HG03354 (cell line): ENCODE results near the gene SPSB3.
"Not testable (repeated sequence)": the region's sequence is repeated elsewhere in the genome, so short reads cannot be mapped to it uniquely, and the experiment has no call there.

Experiments
- ATAC-seq: cut with Tn5 transposase; IDR thresholded peaks from one replicate; pipeline ENCODE4 v1.9.1; 2021; ENCODE audit warnings: mild to moderate bottlenecking; ENCODE audit not compliant: unreplicated experiment, poor library complexity, severe bottlenecking

The SPSB3 gene

DNA sequence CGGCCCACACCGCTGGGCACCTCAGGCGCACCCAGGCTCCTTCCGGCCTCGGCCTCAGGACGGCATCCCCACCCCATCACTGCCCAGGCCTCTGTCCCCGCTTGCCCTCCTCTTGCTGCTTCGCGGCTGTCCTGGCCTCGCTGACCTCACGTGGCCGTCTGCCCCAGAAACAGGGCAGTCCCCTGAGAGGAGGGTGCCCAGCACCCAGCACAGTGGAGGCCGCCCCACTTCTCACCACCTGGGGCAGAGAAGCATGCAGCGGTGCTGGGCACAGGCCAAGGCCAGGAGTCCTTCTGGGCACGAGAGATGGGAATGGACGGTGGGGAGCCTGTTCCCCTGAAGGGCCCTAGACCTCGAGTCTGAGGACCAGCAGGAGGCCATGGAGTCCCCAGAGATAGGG lies 35.3 kb upstream of the SPSB3 start:
- no peak for ATAC-seq

DNA sequence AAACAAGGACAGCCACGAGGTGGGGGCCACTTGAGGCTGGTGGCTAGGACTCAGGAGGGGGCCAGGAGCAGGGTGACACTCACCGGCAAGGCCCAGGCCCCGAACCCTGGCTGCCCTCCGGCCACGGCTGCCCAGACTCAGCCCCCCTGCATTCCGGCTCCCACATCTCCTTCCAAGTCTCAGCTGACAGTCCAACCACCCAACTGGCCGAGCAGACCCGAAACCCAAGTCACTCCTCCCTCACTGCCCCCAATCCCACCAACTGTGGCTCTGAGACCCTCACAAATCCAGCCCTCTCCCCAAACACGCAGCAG lies 34.9 kb upstream of the SPSB3 start:
- no peak for ATAC-seq

DNA sequence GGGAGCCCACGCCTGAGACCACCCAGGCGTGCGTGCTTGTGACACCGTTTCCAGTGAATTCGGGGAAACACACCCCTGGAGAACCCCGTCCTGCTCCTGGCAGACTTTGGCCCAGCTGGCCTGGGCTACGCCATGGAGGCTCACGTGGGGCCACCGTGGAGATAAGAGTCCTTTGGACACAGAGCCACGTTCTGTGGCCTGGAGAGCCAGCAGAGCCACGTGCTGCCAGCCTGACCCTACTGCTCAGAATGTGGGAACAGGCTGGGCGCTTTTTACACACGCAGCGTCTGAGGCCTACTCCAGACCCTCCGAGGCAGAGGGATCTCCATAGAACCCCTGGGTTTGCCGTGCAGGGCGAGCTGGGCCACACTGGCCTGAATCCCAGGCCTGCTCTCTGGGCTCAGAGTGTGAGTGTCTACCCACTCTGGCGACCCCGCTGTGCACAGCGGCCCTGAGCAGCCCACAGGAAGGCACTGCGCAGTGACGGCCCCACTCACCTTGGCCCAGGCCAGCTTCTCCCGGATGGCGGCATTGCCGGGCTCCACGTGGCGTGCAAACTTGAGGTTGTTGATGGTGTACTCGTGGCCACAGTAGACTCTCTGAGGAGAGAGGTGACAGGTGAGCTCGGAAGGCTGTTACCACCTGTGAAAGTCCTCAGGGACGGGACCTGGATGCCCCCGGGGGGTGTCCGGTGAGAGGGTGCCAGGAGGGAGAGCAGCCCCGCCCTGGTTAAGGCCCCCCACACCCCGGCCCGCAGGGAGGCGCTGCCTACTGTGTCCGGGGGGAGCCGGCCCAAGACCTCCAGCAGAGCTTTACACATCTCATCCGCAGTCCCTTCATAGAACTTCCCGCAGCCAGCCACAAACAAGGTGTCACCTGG lies 34.3 kb upstream of the SPSB3 start:
- ATAC-seq, result no peak

DNA sequence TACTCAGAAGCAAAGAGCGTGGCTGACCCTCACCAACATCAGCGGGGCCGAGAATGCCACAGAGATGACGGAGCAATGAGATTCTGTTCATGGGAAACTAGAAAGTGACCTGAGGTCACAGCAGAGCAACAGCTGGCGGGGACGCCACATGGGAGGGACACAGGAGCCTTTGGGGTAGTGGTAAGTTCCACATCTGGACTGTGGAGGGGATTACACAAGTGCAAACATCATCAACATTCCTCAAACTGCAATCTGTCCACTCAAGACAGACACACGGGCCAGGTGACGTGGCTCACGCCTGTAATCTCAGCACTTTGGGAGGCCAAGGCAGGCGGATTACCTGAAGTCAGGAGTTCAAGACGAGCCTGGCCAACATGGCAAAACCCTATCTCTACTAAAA lies 33.1 kb upstream of the SPSB3 start:
- no peak for ATAC-seq

DNA sequence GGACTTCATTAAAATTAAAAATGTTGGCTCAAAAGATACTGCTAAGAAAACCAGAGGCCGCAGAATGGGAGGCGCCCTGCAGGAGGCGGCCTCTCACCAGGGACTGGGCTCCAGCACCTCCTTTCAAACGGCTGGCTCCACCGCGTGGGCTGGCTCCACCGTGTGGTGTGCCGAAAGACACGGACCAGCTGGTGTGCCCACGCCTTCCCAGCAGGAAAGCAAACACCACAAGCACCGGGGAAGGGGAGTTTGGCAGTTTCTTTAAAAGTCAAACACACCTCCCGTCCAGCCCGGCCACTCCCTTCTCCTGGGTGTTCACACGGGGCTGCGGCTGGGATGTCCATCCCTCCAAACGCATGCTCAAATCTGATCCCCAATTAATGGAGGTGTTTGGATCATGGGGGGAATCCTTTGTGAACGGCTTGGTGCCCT lies 30.4 kb upstream of the SPSB3 start:
- ATAC-seq, result no peak

DNA sequence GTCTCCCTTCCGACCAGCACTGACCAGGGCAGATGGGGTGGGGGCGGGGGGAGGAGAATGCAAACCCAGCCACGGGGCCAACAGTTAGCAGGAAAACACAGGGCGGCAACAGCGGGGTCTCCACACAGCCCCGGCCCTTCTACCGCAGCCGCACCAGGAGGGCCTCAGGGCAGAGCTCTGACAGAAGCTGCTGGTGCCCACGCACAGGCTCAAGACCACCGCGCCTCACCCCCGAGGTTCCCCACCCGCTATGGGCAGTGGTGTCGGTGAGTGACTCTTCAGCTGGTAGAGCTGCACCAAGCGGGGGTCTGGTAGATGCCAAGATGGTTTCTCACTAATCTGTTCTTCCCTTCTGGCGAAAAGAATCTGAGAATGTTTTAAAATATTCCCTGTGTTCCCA lies 28.2 kb upstream of the SPSB3 start:
- ATAC-seq, result no peak

DNA sequence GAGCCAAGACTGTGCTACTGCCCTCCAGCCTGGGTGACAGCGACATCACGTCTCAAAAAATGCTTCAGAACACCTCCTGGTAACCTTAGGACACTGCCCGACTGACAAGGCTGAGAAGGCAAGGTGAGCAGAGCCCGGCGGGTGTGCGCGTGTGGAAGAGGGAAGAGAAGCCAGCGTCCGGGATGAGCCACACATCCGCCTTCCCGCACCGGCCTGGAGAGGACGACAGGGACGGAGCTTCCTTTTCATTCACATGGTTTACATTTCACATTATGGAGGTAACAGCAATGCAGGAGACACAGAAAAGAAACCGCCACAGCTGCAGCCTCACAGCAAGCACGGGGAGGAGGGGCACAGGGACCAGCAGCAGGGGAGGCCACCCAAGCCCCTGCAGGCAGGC lies 27.7 kb upstream of the SPSB3 start:
- no peak for ATAC-seq

DNA sequence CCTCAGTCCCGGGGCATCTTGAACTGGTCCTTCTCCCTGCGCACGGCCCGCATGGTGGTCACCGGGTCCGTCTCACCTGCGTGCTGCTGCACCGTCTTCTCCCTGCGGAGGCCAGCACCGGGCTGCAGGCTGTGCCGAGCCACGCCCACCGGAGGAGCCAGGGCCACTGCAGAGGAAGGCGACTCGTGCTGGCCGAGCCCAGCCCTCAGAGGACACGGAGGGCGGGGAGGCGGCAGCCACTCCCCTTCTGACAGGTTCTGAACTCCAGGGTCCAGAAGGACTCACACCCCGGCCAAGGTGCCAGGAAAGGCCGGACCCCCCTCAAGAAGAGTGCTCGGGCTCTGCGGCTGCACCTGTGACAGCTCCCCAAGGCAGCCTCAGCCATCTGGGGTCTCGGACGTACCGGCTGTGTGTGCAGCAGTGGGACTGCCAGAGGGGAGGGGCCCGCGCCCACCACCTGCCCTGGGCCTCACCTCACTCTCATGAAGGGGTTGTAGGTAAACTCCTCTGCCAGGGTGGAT lies 27.0 kb upstream of the SPSB3 start:
- no peak for ATAC-seq

DNA sequence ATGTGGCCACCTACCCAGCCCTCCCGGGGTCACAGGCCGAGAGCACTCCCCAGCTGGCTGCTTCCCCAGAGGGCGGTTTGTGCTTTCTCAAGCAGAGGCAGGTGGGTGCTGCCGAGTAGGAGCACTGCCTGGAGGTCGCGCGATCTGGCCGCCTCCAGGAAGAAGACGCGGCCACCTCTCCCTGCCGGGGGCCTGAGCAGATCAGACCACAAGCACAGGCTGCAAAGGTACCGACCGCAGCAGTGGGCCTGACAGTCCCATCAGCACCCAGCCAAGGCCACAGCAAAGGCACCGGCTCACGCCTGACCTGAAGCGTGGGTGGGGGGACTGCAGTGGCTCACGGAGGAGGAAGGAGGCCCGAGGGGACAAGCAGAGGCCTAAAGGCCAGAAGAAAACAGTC lies 26.3 kb upstream of the SPSB3 start:
- no peak for ATAC-seq

DNA sequence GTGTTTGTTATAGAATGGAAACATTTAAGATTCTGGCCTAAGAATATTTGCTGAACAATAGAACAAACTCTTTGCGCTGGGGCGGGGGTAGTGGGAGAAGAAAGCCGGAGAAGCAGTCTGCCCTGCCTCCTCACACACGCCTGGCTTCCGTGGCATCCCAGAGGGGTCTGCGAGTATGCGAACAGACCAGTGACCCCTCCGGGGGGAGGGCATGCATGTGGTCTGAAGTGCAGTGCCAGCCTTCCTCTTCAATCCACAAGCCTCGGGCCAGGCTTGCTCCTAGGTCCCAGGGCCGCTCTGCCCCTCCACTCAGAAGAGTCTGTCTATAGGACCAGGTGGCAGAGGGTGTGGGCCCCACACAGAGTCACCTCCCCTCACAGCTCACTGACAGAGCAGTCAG lies 25.3 kb upstream of the SPSB3 start:
- no peak for ATAC-seq

DNA sequence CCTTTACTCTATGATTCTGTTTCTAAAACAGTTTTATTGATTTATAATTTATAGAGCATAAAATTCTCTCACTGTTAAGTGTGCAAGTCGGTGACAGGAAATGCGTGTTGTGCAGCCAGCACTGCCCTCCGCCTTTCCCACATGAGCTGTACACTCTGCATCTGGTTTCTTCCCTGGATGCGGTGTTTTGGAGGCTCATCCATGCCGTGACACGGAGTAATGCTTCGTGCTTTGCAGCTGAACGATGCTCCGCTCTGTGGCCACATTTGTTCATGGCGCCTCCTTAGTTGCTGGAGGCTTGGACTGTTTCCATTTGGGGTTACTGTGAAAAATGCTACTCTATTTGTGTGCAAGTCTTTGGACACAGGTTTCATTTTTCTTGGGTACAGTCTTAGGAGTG lies 18.3 kb upstream of the SPSB3 start:
- no peak for ATAC-seq

DNA sequence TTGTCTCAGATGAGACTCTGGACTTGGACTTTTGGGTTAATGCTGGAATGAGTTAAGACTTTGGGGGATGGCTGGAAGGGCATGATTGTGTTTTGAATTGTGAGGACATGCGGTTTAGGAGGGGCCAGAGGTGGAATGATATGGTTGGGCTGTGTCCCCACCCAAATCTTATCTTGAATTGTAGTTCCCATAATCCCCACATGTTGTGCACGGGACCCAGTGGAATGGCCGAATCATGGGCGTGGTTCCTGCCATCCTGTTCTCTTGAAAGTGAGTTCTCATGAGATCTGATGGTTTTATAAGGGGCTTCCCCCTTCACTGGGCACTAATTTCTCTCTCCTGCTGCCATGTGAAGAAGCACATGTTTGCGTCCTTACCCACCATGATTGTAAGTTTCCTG lies 16.9 kb upstream of the SPSB3 start:
- not testable (repeated sequence) for ATAC-seq

DNA sequence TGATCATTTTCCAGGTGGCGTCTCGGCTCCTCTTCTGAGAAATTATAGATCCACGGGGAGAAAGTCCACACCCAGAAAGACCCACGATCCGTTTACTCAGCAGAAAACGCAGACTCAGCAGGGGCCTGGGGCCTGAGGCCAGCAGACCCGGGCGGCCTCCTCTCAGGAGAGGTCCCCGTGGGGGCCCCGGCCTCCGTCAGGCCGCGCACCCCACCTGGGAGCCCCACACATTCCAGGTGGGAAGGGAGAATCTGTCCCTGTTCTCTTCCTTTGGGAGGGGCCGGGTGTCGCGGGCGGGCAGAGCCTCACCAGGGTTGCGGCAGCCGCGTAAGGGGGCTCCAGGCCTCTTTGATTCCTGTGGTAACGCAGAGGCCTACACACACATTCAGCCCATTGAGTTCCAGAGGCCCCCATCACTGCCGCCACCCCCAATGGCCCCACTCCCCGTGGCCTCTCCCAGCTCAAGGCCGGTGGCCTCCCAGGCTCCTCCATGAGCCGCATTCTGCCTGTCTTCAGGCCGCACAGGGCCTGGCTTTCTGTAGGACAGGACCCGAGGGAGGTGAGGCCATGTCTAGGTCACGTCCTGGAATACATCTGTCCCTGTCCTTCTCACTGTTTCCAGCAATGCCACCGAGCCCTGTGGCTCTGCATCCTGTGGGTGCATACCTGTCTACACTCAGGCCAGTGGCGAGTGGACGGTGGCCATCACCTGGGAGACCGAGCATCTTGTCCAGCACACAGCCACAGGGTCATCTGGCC lies 12.7 kb upstream of the SPSB3 start:
- ATAC-seq, result no peak

DNA sequence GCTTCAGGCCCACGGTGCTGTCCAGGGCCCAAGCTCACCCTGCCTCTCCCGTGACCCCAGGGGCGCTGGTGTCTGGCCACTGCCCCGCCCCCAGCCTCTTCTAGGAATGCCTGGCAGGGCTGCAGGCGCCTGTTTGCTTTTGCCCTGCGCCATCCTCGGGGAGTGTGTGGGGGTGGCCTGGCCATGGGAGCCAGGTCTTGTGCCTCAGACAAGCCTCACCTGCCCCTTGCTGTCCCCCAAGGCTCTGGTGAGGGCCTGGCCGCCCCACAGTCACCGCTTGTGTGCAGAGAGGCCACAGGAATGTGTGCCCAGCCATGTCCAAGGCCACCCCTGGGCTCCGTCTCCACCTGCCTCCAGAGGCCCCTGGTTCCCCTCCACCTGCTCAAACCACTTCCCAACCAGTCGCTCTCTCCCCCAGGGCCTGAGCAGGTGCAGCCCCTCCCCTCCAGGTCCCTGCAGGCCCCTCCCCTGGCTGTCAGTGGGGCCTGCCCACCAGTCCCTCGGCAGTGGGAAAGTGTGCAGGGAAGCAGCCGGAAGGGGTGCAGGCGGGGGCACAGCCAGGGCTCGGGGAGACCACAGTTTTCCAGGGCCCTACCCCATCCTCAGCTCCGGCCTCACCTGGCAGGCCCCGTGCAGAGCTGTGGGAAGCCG lies 12.0 kb upstream of the SPSB3 start:
- ATAC-seq, result no peak

DNA sequence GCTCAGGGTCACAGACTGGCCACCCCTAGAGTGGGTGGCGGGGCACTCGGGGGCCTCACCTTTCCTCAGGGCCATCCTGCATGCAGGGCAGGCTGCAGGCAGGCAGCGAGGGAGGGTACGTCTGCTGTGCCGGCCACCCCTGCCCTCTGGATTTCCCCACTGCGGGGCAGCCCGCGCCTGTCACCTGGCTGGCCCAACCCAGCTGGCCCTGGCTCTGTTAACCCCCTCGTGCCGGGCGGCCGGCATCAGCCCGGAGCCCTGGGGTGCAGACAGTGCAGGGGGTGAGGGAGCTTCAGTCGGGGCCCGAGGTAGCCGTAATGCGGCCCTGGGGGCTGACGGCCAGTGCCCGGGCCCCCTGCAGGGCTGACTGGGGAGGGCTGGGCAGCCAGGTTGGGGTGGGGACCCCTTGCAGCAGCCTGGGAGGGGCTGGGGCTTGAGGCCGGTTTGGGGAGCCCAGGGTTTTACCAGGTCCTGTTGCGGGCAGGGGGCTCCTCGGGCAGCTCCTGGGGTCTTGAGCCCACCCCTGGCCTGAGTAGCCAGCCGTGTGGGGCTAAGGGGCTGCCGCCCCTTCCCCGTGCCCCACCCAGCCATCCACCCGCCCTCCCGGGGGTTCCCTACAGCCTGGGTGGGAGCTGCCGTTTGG lies 11.3 kb upstream of the SPSB3 start, which contains the start of gene IGFALS:
Gene IGFALS, minus strand, starts transcription at position 128 of the 643 bp plus-strand sequence. Its CDS starts 53 bp downstream, at position 75.
- no peak for ATAC-seq

DNA sequence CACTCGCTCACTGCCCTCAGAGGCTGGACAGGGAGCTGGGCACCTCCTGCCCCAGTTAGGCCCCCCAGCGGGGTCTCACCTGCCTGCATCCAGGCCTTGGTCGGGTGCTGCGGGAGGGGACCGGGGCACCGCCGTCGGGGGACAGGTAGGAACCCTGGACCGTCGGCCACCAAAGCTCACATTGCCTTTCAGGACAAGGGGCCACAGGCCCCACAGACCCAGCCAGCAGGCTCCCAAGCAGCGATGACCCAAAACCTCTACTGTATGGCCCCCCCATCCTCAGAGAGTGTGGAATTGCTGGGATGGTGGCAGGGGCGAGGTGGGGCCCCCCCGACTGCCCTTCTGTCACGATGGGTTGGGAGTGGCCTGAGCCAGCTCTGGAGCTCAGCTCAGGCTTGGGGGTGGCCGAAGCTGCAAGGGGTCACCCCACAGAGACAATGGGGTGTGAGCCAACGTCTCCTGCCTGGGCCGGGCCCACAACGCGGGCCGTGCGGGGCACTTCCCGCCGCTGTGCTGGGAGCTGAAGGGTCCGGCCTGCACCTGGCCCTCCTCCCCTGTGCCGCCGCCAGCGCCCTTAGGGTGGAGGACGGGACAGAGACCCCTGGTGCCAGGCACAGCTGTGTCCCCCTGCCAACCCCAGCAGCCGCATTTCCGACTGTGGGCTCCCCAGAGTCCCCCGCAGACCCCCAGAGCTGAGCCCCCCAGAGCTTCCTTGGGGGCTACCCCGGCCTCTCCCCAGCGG lies 10.6 kb upstream of the SPSB3 start:
- no peak for ATAC-seq

DNA sequence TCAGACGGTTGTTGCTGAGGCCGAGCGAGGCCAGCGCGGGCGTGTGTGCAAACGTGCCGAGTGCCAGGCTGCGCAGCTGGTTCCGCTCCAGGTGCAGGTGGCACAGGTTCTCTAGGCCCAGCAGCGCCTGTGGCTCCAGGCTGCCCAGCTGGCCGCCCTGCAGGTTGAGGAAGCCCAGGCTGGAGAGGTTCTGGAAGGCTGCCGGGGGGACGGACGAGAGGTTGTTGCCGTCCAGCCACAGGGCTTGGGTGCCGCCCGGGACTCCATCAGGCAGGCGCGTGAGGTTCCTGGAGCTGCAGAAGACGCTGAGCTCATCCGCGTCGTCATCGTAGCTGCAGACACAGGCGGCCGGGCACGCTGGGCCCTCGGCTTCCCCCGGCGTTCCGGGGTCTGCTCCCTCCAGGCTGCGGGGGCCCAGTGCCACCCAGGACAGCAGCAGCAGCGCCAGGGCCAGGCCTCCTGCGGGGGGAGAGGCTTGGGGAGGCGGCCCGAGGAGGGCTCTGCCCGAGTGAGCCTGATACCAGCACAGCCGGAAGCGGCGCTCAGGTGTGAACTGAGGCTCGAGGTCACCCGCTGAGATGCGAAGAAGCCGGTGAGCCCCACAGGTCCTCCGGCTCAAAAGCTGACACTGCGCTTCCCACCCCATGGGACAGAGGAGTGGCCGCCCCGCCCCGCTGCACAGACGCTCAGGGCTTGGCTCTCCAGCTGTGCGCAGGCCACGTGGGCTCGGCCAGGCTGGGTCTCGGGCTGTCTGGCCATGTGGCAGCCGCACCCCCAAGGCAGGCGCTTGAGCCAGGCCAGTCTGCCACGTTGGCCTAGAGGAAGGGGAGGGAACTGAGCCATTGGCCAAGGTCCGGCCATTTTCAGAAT lies 9.8 kb upstream of the SPSB3 start:
- ATAC-seq, result no peak

DNA sequence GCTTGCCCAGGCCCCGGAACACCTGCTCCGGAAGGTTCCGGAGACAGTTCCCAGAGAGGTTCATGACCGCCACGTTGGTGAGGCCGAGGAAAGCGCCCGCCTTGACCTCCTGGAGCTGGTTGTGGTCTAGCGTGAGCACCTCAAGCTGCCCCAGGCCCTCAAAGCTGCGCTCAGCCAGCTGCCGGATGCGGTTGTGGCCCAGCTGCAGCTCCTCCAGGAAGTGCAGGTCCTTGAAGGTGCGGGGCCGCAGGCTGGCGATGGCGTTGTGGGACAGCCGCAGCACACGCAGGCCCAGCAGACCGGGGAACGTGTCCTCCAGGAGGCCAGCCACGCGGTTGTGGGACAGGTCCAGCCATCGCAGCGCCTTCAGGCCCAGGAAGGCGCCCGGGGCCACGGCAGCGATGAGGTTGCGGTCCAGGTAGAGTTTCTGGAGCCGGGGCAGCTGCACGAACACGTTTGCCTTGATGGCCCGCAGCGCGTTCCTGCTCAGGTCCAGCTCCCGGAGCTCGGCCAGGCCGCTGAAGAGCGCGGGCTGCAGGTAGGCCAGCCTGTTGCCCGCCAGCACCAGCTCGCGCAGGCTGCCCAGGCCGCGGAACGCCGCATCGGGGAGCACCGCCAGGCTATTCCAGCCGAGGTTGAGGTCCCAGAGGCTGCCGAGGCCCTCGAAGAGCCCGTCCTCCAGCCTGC lies 9.0 kb upstream of the SPSB3 start:
- no peak for ATAC-seq
